Measurements from ENCODE around the gene SLC6A1. TPM values are rescaled to one million over a fixed set of nuclear protein-coding genes. Genes with fewer than 3 reads are reported as not detected.
"Not testable (repeated sequence)": the region's sequence is repeated elsewhere in the genome, so short reads cannot be mapped to it uniquely, and the experiment has no call there.

Gene SLC6A1
- total RNA-seq, 1 donor, result not detected

DNA sequence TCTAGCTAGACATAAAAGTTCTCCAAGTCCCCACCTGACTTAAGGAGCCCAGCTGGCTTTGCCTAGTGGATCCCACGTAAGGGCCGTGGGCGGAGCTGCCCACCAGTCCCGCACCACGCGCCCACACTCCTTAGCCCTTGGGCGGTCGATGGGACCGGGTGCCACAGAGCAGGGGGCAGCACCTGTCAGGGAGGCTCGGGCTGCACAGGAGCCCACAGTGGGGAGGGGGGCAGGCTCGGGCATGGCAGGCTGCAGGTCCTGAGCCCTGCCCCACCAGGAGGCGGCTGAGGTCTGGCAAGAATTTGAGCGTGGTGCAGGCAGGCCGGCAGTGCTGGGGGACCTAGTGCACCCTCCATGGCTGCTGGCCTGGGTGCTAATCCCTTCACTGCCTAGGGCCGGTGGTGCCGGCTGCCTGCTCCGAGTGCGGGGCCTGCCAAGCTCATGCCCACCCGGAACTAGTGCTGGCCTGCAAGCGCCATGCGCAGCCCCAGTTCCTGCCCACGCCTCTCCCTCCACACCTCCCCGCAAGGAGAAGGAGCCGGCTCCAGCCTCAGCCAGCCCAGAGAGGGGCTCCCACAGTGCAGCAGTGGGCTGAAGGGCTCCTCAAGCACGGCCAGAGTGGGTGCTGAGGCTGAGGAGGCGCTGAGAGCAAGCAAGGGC, 78.7 kb downstream of the SLC6A1 start:
- Histone ChIP-seq H4K20me1 (ENCODE audit: insufficient read depth, low read length) (no peaks in the 10 kb centered on the region), H3K36me3 (ENCODE audit: insufficient read depth, low read length) (no peaks in the 10 kb centered on the region), H3K27ac (ENCODE audit: low read depth, low read length) (no peak overlapping the region), H3K4me2 (ENCODE audit: insufficient read depth, low read length) (no peak overlapping the region), H3K9me3 (ENCODE audit: low read depth, low read length) (no peaks in the 10 kb centered on the region), H2AFZ (ENCODE audit: low read length) (no peak overlapping the region), H3K27me3 (ENCODE audit: insufficient read depth, low read length) (no peaks in the 10 kb centered on the region), H3K4me1 (ENCODE audit: insufficient read depth, low read length) (no peaks in the 10 kb centered on the region), H3K79me2 (ENCODE audit: insufficient read depth, low read length) (no peaks in the 10 kb centered on the region), H3K4me3 (ENCODE audit: insufficient read depth, low read length) (no peak overlapping the region)
- TF ChIP-seq, protein P1, sequence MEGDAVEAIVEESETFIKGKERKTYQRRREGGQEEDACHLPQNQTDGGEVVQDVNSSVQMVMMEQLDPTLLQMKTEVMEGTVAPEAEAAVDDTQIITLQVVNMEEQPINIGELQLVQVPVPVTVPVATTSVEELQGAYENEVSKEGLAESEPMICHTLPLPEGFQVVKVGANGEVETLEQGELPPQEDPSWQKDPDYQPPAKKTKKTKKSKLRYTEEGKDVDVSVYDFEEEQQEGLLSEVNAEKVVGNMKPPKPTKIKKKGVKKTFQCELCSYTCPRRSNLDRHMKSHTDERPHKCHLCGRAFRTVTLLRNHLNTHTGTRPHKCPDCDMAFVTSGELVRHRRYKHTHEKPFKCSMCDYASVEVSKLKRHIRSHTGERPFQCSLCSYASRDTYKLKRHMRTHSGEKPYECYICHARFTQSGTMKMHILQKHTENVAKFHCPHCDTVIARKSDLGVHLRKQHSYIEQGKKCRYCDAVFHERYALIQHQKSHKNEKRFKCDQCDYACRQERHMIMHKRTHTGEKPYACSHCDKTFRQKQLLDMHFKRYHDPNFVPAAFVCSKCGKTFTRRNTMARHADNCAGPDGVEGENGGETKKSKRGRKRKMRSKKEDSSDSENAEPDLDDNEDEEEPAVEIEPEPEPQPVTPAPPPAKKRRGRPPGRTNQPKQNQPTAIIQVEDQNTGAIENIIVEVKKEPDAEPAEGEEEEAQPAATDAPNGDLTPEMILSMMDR (IDR thresholded peaks at IDR 0.05; ENCODE audit: extremely low read depth, low read depth, low read length), result no peak
- DNase-seq (ENCODE audit: insufficient read length, low spot score, missing footprints), result no peak

DNA sequence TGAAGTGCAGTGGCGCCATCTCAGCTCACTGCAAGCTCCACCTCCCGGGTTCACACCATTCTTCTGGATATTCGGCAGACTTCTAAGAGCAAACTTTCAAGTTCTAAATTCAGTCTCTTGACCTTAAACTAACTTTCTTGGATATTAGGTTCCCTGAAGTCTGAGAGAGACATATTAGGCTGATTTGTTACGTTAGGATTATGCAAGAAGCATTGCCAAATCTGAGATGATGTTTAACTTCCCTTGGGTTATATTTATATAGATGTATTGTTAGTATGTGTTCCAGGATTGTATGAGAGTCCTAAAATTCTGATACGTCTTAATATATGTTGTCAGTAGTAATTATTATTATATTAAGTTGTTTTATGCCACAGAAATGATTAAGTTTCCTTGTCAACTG, 80.1 kb downstream of the SLC6A1 start:
- Histone ChIP-seq H3K79me2 (ENCODE audit: insufficient read depth, low read length) (no peaks in the 10 kb centered on the region), H2AFZ (ENCODE audit: low read length) (no peak overlapping the region), H3K36me3 (ENCODE audit: insufficient read depth, low read length) (no peaks in the 10 kb centered on the region), H3K4me3 (ENCODE audit: insufficient read depth, low read length) (no peak overlapping the region), H3K9me3 (ENCODE audit: low read depth, low read length) (no peaks in the 10 kb centered on the region), H3K27me3 (ENCODE audit: insufficient read depth, low read length) (no peaks in the 10 kb centered on the region), H3K4me1 (ENCODE audit: insufficient read depth, low read length) (peaks cover 4% of the 10 kb centered on the region), H4K20me1 (ENCODE audit: insufficient read depth, low read length) (no peaks in the 10 kb centered on the region), H3K4me2 (ENCODE audit: insufficient read depth, low read length) (no peak overlapping the region), H3K27ac (ENCODE audit: low read depth, low read length) (no peak overlapping the region)
- TF ChIP-seq, protein P1 (IDR thresholded peaks at IDR 0.05; ENCODE audit: extremely low read depth, low read depth, low read length), result no peak
- no peak for DNase-seq (ENCODE audit: insufficient read length, low spot score, missing footprints)

DNA sequence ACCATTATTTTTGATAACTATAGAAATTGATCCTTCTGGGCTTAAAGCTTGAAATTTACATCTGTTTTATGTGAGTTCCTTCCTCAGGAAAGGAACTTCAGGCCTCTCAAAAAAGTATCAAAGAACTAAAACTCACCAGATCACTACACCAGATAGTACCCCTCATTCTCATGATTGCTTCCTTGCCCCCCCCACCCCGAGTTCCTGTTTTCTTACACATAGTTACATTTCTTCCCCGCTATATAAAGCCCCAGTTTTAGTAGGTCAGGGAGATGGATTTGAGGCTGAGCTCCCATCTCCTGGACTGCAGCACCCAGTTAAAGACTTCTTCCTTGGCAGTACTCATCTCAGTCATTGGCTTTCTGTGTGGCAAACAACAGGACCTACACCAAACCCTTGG, 81.5 kb downstream of the SLC6A1 start:
- no peak overlapping the region for H2AFZ ChIP-seq (ENCODE audit: low read length)
- H3K4me1 ChIP-seq (ENCODE audit: insufficient read depth, low read length), result peaks cover 4% of the 10 kb centered on the region
- DNase-seq (ENCODE audit: insufficient read length, low spot score, missing footprints), result peak; percentile 81
- H3K4me2 ChIP-seq (ENCODE audit: insufficient read depth, low read length), result no peak overlapping the region
- H3K27ac ChIP-seq (ENCODE audit: low read depth, low read length), result no peak overlapping the region
- TF ChIP-seq, protein P1 (IDR thresholded peaks at IDR 0.05; ENCODE audit: extremely low read depth, low read depth, low read length), result no peak
- H3K27me3 ChIP-seq (ENCODE audit: insufficient read depth, low read length), result no peaks in the 10 kb centered on the region
- H3K36me3 ChIP-seq (ENCODE audit: insufficient read depth, low read length), result no peaks in the 10 kb centered on the region
- H3K9me3 ChIP-seq (ENCODE audit: low read depth, low read length), result no peaks in the 10 kb centered on the region
- H3K4me3 ChIP-seq (ENCODE audit: insufficient read depth, low read length), result no peak overlapping the region
- no peaks in the 10 kb centered on the region for H4K20me1 ChIP-seq (ENCODE audit: insufficient read depth, low read length)
- H3K79me2 ChIP-seq (ENCODE audit: insufficient read depth, low read length), result no peaks in the 10 kb centered on the region

DNA sequence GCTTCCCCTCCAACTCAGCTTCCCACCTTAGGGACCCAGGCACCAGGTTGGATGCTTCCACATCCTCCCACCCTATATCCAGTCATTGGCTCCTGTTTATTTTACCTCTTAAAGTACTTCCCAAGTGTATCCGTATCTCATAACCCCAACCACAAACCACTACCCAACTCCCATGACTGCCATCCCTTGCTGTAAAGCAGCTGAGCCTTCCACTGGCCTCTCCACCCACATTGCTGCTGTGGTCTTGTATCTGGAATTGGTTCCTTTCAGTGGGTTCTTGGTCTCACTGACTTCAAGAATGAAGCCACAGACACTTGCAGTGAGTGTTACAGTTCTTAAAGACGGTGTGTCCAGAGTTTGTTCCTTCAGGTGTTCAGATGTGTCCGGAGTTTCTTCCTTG, 81.9 kb downstream of the SLC6A1 start:
- Histone ChIP-seq H4K20me1 (ENCODE audit: insufficient read depth, low read length) (no peaks in the 10 kb centered on the region), H3K27me3 (ENCODE audit: insufficient read depth, low read length) (no peaks in the 10 kb centered on the region), H3K79me2 (ENCODE audit: insufficient read depth, low read length) (no peaks in the 10 kb centered on the region), H2AFZ (ENCODE audit: low read length) (no peak overlapping the region), H3K4me3 (ENCODE audit: insufficient read depth, low read length) (no peak overlapping the region), H3K9me3 (ENCODE audit: low read depth, low read length) (no peaks in the 10 kb centered on the region), H3K27ac (ENCODE audit: low read depth, low read length) (no peak overlapping the region), H3K4me1 (ENCODE audit: insufficient read depth, low read length) (peaks cover 4% of the 10 kb centered on the region), H3K36me3 (ENCODE audit: insufficient read depth, low read length) (no peaks in the 10 kb centered on the region), H3K4me2 (ENCODE audit: insufficient read depth, low read length) (no peak overlapping the region)
- TF ChIP-seq, protein P1 (IDR thresholded peaks at IDR 0.05; ENCODE audit: extremely low read depth, low read depth, low read length), result no peak
- DNase-seq (ENCODE audit: insufficient read length, low spot score, missing footprints), result no peak

DNA sequence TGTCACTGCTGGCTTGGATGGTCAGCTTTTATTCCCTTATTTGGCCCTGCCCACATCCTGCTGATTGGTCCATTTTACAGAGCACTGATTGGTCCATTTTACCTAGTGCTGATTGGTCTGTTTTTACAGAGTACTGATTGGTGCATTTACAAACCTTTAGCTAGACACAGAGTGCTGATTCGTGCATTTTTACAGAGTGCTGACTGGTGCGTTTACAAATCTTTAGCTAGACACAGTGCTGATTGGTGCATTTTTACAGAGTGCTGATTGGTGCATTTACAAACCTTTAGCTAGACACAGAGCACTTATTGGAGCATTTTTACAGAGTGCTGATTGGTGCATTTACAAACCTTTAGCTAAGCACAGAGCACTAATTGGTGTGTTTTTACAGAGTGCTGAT, 82.6 kb downstream of the SLC6A1 start:
- H3K4me2 ChIP-seq (ENCODE audit: insufficient read depth, low read length); H3K79me2 ChIP-seq (ENCODE audit: insufficient read depth, low read length); H3K27me3 ChIP-seq (ENCODE audit: insufficient read depth, low read length); DNase-seq (ENCODE audit: insufficient read length, low spot score, missing footprints); H4K20me1 ChIP-seq (ENCODE audit: insufficient read depth, low read length); H3K27ac ChIP-seq (ENCODE audit: low read depth, low read length); H3K4me1 ChIP-seq (ENCODE audit: insufficient read depth, low read length); H3K36me3 ChIP-seq (ENCODE audit: insufficient read depth, low read length); H3K4me3 ChIP-seq (ENCODE audit: insufficient read depth, low read length); H2AFZ ChIP-seq (ENCODE audit: low read length); H3K9me3 ChIP-seq (ENCODE audit: low read depth, low read length): not testable (repeated sequence)
